ENCODE results near the gene FADS3. TPM values are rescaled to one million over a fixed set of nuclear protein-coding genes. Genes with fewer than 3 reads are reported as not detected.
A peak's percentile ranks its signal among the peaks of the same experiment; 100 is the strongest.

FADS3 gene
- total RNA-seq, 1 donor from 2014 or later: 9.7 TPM

GRCh38 chr11:61854966-61855714, 36.2 kb downstream of the FADS3 start:
- H3K27ac Mint-ChIP-seq (ENCODE audit: unreplicated experiment): no peak overlapping the region
- H3K4me1 Mint-ChIP-seq (ENCODE audit: low read depth, unreplicated experiment): peaks cover 4% of the 10 kb centered on the region
- no peak for DNase-seq
- TF ChIP-seq CTCF (IDR thresholded peaks at IDR 0.05; ENCODE audit: partially characterized antibody, unreplicated experiment): no peak
- H3K27me3 Mint-ChIP-seq (ENCODE audit: unreplicated experiment): peaks cover 6% of the 10 kb centered on the region
- no peak overlapping the region for H3K4me3 Mint-ChIP-seq (ENCODE audit: unreplicated experiment)
- H3K9me3 Mint-ChIP-seq (ENCODE audit: unreplicated experiment): peaks cover 5% of the 10 kb centered on the region
- H3K36me3 Mint-ChIP-seq (ENCODE audit: unreplicated experiment): peaks cover 4% of the 10 kb centered on the region

GRCh38 chr11:61854206-61854895, 37.0 kb downstream of the FADS3 start:
- H3K27me3 Mint-ChIP-seq (ENCODE audit: unreplicated experiment): peaks cover 4% of the 10 kb centered on the region
- H3K36me3 Mint-ChIP-seq (ENCODE audit: unreplicated experiment): peaks cover 1% of the 10 kb centered on the region

GRCh38 chr11:61853698-61854169, 37.6 kb downstream of the FADS3 start:
- TF ChIP-seq CTCF (IDR thresholded peaks at IDR 0.05; ENCODE audit: partially characterized antibody, unreplicated experiment): no peak
- DNase-seq: no peak
- H3K36me3 Mint-ChIP-seq (ENCODE audit: unreplicated experiment): no peaks in the 10 kb centered on the region
- no peak overlapping the region for H3K4me3 Mint-ChIP-seq (ENCODE audit: unreplicated experiment)
- H3K4me1 Mint-ChIP-seq (ENCODE audit: low read depth, unreplicated experiment): peaks cover 4% of the 10 kb centered on the region
- peaks cover 3% of the 10 kb centered on the region for H3K27me3 Mint-ChIP-seq (ENCODE audit: unreplicated experiment)
- peaks cover 5% of the 10 kb centered on the region for H3K9me3 Mint-ChIP-seq (ENCODE audit: unreplicated experiment)
- H3K27ac Mint-ChIP-seq (ENCODE audit: unreplicated experiment): no peak overlapping the region

More at GRCh38 chr11:61854206-61854895, 37.0 kb downstream of the FADS3 start:
- Mint-ChIP-seq H3K4me3 (ENCODE audit: unreplicated experiment) (no peak overlapping the region), H3K9me3 (ENCODE audit: unreplicated experiment) (peaks cover 5% of the 10 kb centered on the region), H3K27ac (ENCODE audit: unreplicated experiment) (no peak overlapping the region), H3K4me1 (ENCODE audit: low read depth, unreplicated experiment) (peaks cover 4% of the 10 kb centered on the region)
- DNase-seq: no peak
- no peak for TF ChIP-seq CTCF (IDR thresholded peaks at IDR 0.05; ENCODE audit: partially characterized antibody, unreplicated experiment)

- peak overlapping the region; percentile 60 for H3K27ac Mint-ChIP-seq (ENCODE audit: unreplicated experiment)
Observed at GRCh38 chr11:61851900-61852295, 39.4 kb downstream of the FADS3 start.

More at GRCh38 chr11:61851900-61852295, 39.4 kb downstream of the FADS3 start:
- Mint-ChIP-seq H3K36me3 (ENCODE audit: unreplicated experiment) (no peaks in the 10 kb centered on the region), H3K4me3 (ENCODE audit: unreplicated experiment) (no peak overlapping the region), H3K9me3 (ENCODE audit: unreplicated experiment) (peaks cover 2% of the 10 kb centered on the region), H3K4me1 (ENCODE audit: low read depth, unreplicated experiment) (peaks cover 4% of the 10 kb centered on the region), H3K27me3 (ENCODE audit: unreplicated experiment) (peaks cover 3% of the 10 kb centered on the region)
- TF ChIP-seq CTCF (IDR thresholded peaks at IDR 0.05; ENCODE audit: partially characterized antibody, unreplicated experiment): no peak
- DNase-seq: no peak

Measured in glutamatergic neuron (in vitro differentiated cells).